Neural cell (in vitro differentiated cells): ENCODE results near the gene RPP30. TPM values are rescaled to one million over a fixed set of nuclear protein-coding genes. Genes with fewer than 3 reads are reported as not detected.

Source experiments
- H2AFZ ChIP-seq: fragments of 200-600, 300-800 bp; sonication (generic), shearing (Covaris generic); 2 replicates; pipeline ENCODE4 v1.6.0; 2014; ENCODE audit warnings: low read depth, mild to moderate bottlenecking, antibody characterized with exemption, low read length, moderate library complexity
- H3F3A ChIP-seq: fragments of 200-600 bp; shearing (Covaris generic); 2 replicates; pipeline ENCODE4 v1.6.1; 2016; ENCODE audit warnings: mild to moderate bottlenecking, moderate library complexity, mixed read lengths, antibody characterized with exemption, low read length; ENCODE audit not compliant: insufficient read depth, poor library complexity, severe bottlenecking
- H3K27ac ChIP-seq: fragments of 200-600, 300-800 bp; sonication (generic), shearing (Covaris generic); 2 replicates; pipeline ENCODE4 v1.5.1; 2014; ENCODE audit warnings: mild to moderate bottlenecking, low read length, moderate library complexity
- H3K27me3 ChIP-seq: fragments of 300-800, 200-600 bp; sonication (generic), shearing (Covaris generic); 2 replicates; pipeline ENCODE4 v1.6.0; 2014; ENCODE audit warnings: mild to moderate bottlenecking, low read depth, low read length, moderate library complexity; ENCODE audit not compliant: insufficient read depth
- H3K36me3 ChIP-seq: fragments of 300-800, 200-600 bp; sonication (generic), shearing (Covaris generic); 2 replicates; pipeline ENCODE4 v1.5.1; 2014; ENCODE audit warnings: mild to moderate bottlenecking, antibody characterized with exemption, low read length, moderate library complexity; ENCODE audit not compliant: insufficient read depth
- H3K4me2 ChIP-seq: fragments of 300-800, 200-600 bp; sonication (generic), shearing (Covaris generic); 2 replicates; pipeline ENCODE4 v1.6.0; 2014; ENCODE audit warnings: mild to moderate bottlenecking, low read length
- H3K4me3 ChIP-seq: fragments of 300-800, 200-600 bp; sonication (generic), shearing (Covaris generic); 2 replicates; pipeline ENCODE4 v1.5.1; 2014; ENCODE audit warnings: mild to moderate bottlenecking, low read length, moderate library complexity
- H3K79me2 ChIP-seq: fragments of 200-600 bp; shearing (Covaris generic); replicated peaks from 2 replicates; pipeline ENCODE4 v1.6.0; 2014; ENCODE audit warnings: mild to moderate bottlenecking, low read length, moderate library complexity; ENCODE audit not compliant: insufficient read depth
- H3K9ac ChIP-seq: fragments of 300-800, 200-600 bp; sonication (generic), shearing (Covaris generic); 2 replicates; pipeline ENCODE4 v1.6.1; 2016; ENCODE audit warnings: mild to moderate bottlenecking, low read length, mixed read lengths
- H3K9me2 ChIP-seq: fragments of 200-600 bp; shearing (Covaris generic); 2 replicates; pipeline ENCODE4 v1.6.1; 2016; ENCODE audit warnings: mild to moderate bottlenecking, low read length, mixed read lengths; ENCODE audit not compliant: insufficient read depth
- H3K9me3 ChIP-seq: fragments of 200-600, 300-800 bp; sonication (generic), shearing (Covaris generic); 2 replicates; pipeline ENCODE4 v1.6.1; 2016; ENCODE audit warnings: mild to moderate bottlenecking, mixed run types, low read length, moderate library complexity, mixed read lengths
- H4K20me1 ChIP-seq: fragments of 200-600 bp; shearing (Covaris generic); 2 replicates; pipeline ENCODE4 v1.6.1; 2016; ENCODE audit warnings: mild to moderate bottlenecking, mixed run types; ENCODE audit not compliant: insufficient read depth
- EP300 ChIP-seq: fragments of 450-650 bp; conservative IDR thresholded peaks from 2 replicates; pipeline ENCODE4 v1.6.1; 2014; ENCODE audit warnings: antibody characterized with exemption, mild to moderate bottlenecking, moderate library complexity; ENCODE audit not compliant: poor library complexity, severe bottlenecking
- EZH2 ChIP-seq: fragments of 200-600, 300-800 bp; shearing (Covaris generic), sonication (generic); IDR thresholded peaks from 2 replicates; pipeline ENCODE4 v1.6.1; 2014; ENCODE audit warnings: antibody characterized with exemption, low read length, borderline replicate concordance, mild to moderate bottlenecking; ENCODE audit not compliant: insufficient read depth, poor library complexity, severe bottlenecking
- MXI1 ChIP-seq: fragments of 450-650 bp; conservative IDR thresholded peaks from 2 replicates; pipeline ENCODE4 v1.6.1; 2014; ENCODE audit warnings: antibody characterized with exemption, mild to moderate bottlenecking; ENCODE audit not compliant: poor library complexity, severe bottlenecking
- POLR2AphosphoS5 ChIP-seq: IDR thresholded peaks from 2 replicates; pipeline ENCODE4 v1.6.1; 2012
- RAD21 ChIP-seq: fragments of 450-650 bp; conservative IDR thresholded peaks from 2 replicates; pipeline ENCODE4 v1.6.1; 2014; ENCODE audit warnings: antibody characterized with exemption, mild to moderate bottlenecking, moderate library complexity
- SMC3 ChIP-seq: fragments of 450-650 bp; conservative IDR thresholded peaks from 2 replicates; pipeline ENCODE4 v1.6.1; 2014; ENCODE audit warnings: antibody characterized with exemption, mild to moderate bottlenecking, moderate library complexity; ENCODE audit not compliant: poor library complexity
- TAF1 ChIP-seq: IDR thresholded peaks from 2 replicates; pipeline ENCODE4 v1.6.1; 2012; ENCODE audit warnings: low read depth
- polyA plus RNA-seq: library from polyadenylated mRNA; depleted of rRNA; stranded (reverse); fragments of >200 nt; gene quantifications from 2 replicates; pipeline ENCODE4 v1.2.3, GENCODE V29; 2014
- TF ChIP-seq, protein P1 (sequence below): IDR thresholded peaks from 2 replicates; pipeline ENCODE4 v1.6.1; 2012; ENCODE audit warnings: borderline replicate concordance
- TF ChIP-seq, protein P2 (sequence below): fragments of 450-650 bp; IDR thresholded peaks from 2 replicates; pipeline ENCODE4 v1.5.1; 2014; ENCODE audit warnings: antibody characterized with exemption, mild to moderate bottlenecking, moderate library complexity; ENCODE audit not compliant: poor library complexity, severe bottlenecking

RPP30 gene
- polyA plus RNA-seq, 1 donor from 2014 or later, result 86.5 TPM

DNA sequence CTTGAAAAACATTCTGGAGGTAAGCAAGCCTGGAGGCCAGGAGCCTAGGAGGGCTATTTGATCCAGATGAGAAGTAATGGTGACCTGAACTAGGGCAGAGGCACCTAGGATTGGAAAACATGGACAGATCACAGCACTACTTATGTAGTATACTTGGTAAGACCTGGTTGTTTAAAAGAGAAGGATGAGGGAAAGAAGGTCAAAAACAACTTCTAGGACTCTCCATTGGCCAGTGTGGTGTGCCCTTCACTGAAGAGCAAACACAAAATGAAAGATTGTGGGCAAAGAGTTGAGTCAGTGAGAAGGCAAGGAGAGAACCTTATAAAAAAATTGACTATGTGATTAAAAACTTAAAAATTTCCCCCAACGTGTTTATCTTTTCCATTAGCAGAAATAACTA lies 34.8 kb downstream of the RPP30 start:
- H3K27me3 ChIP-seq, result no peaks in the 10 kb centered on the region
- no peak overlapping the region for H3K9ac ChIP-seq
- H3K36me3 ChIP-seq, result no peaks in the 10 kb centered on the region
- no peaks in the 10 kb centered on the region for H4K20me1 ChIP-seq
- H3K9me3 ChIP-seq, result no peaks in the 10 kb centered on the region
- no peaks in the 10 kb centered on the region for H3K9me2 ChIP-seq
- no peak for TF ChIP-seq TAF1
- TF ChIP-seq EP300, result no peak
- TF ChIP-seq EZH2, result no peak
- no peak for TF ChIP-seq SMC3
- TF ChIP-seq, protein P1, sequence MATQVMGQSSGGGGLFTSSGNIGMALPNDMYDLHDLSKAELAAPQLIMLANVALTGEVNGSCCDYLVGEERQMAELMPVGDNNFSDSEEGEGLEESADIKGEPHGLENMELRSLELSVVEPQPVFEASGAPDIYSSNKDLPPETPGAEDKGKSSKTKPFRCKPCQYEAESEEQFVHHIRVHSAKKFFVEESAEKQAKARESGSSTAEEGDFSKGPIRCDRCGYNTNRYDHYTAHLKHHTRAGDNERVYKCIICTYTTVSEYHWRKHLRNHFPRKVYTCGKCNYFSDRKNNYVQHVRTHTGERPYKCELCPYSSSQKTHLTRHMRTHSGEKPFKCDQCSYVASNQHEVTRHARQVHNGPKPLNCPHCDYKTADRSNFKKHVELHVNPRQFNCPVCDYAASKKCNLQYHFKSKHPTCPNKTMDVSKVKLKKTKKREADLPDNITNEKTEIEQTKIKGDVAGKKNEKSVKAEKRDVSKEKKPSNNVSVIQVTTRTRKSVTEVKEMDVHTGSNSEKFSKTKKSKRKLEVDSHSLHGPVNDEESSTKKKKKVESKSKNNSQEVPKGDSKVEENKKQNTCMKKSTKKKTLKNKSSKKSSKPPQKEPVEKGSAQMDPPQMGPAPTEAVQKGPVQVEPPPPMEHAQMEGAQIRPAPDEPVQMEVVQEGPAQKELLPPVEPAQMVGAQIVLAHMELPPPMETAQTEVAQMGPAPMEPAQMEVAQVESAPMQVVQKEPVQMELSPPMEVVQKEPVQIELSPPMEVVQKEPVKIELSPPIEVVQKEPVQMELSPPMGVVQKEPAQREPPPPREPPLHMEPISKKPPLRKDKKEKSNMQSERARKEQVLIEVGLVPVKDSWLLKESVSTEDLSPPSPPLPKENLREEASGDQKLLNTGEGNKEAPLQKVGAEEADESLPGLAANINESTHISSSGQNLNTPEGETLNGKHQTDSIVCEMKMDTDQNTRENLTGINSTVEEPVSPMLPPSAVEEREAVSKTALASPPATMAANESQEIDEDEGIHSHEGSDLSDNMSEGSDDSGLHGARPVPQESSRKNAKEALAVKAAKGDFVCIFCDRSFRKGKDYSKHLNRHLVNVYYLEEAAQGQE, result no peak
- no peak for TF ChIP-seq POLR2AphosphoS5
- TF ChIP-seq MXI1, result no peak
- TF ChIP-seq, protein P2, sequence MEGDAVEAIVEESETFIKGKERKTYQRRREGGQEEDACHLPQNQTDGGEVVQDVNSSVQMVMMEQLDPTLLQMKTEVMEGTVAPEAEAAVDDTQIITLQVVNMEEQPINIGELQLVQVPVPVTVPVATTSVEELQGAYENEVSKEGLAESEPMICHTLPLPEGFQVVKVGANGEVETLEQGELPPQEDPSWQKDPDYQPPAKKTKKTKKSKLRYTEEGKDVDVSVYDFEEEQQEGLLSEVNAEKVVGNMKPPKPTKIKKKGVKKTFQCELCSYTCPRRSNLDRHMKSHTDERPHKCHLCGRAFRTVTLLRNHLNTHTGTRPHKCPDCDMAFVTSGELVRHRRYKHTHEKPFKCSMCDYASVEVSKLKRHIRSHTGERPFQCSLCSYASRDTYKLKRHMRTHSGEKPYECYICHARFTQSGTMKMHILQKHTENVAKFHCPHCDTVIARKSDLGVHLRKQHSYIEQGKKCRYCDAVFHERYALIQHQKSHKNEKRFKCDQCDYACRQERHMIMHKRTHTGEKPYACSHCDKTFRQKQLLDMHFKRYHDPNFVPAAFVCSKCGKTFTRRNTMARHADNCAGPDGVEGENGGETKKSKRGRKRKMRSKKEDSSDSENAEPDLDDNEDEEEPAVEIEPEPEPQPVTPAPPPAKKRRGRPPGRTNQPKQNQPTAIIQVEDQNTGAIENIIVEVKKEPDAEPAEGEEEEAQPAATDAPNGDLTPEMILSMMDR, result no peak
- TF ChIP-seq RAD21, result no peak
- H3K4me2 ChIP-seq, result no peak overlapping the region
- no peak overlapping the region for H3K4me3 ChIP-seq
- no peaks in the 10 kb centered on the region for H3F3A ChIP-seq
- no peaks in the 10 kb centered on the region for H3K79me2 ChIP-seq
- H2AFZ ChIP-seq, result no peak overlapping the region
- H3K27ac ChIP-seq, result no peak overlapping the region

DNA sequence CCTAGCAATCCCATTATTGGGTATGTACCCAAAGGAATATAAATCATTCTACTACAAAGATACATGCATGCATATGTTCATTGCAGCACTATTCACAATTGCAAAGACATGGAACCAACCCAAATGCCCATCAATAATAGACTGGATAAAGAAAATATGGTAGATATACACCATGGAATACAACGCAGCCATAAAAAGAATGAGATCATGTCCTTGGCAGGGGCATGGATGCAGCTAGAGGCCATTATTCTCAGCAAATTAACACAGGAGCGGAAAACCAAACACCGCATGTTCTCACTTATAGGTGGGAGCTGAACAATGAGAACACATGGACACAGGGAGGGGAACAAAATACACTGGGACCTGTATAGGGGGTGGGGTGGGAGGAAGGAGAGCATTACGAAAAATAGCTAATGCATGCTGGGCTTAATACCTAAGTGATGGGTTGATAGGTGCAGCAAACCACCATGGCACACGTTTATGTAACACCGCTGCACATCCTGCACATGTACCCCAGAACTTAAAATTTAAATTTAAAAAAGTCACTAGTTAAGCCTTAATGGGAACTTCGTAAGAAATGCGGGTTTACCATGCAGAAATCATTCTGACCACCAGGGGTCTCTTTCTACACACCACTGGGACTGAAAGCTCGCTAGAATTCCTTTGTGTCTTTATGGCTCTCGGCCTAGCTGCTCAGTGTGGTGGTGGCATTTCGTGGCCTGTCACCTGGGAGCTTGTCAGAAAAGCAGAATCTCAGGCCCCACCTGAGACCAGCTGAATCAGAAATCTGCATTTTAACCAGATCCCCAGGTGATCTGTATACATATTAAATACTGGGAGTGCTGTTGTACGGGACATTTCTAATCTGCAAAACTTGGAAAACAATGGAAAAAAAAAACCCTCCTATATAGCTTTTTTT lies 39.6 kb downstream of the RPP30 start:
- H3K79me2 ChIP-seq, result no peaks in the 10 kb centered on the region
- no peak overlapping the region for H2AFZ ChIP-seq
- no peaks in the 10 kb centered on the region for H3K9me3 ChIP-seq
- H3K27me3 ChIP-seq, result no peaks in the 10 kb centered on the region
- H3K4me2 ChIP-seq, result no peak overlapping the region
- H3K9me2 ChIP-seq, result no peaks in the 10 kb centered on the region
- TF ChIP-seq RAD21 (peak; percentile 97), EP300 (peak; percentile 48), SMC3 (peak; percentile 99), POLR2AphosphoS5 (no peak), MXI1 (no peak)
- TF ChIP-seq, protein P2, result peak; percentile 94
- H3K27ac ChIP-seq, result peak overlapping the region; percentile 49
- no peaks in the 10 kb centered on the region for H3K36me3 ChIP-seq
- H3K9ac ChIP-seq, result peak overlapping the region; percentile 45
- H4K20me1 ChIP-seq, result no peaks in the 10 kb centered on the region
- H3K4me3 ChIP-seq, result no peak overlapping the region
- H3F3A ChIP-seq, result no peaks in the 10 kb centered on the region
